ENCODE results near the gene MRPL40.
A peak's percentile ranks its signal among the peaks of the same experiment; 100 is the strongest.

Gene MRPL40

GRCh38 chr22:19432133-19432851, at the start of gene MRPL40:
MRPL40 (plus strand) TSS chr22:19432545; CDS start chr22:19432555, 10 bp downstream.
- 0 out of 2 replicates have a peak, but pooled peaks cover 6% of the 10 kb centered on the region for H3K36me3 ChIP-seq (replicated peaks; ENCODE audit: insufficient read depth, low read length)
- no peaks in the 10 kb centered on the region for H3K9me2 ChIP-seq (replicated peaks; ENCODE audit: insufficient read depth, low read length)
- TF ChIP-seq CTCF (IDR thresholded peaks at IDR 0.05; ENCODE audit: low read length), result no peak
- no peak for TF ChIP-seq EZH2 (optimal IDR thresholded peaks at IDR 0.05; ENCODE audit: low read depth, low read length)
- TF ChIP-seq EZH2phosphoT487 (IDR thresholded peaks at IDR 0.05; ENCODE audit: low read length), result no peak
- H3K9ac ChIP-seq (ENCODE audit: low read length), result peak within 1 kb of the TSS; percentile 99
- H3K79me2 ChIP-seq (ENCODE audit: low read length), result peaks cover 54% of the 10 kb centered on the region
- H3F3A ChIP-seq (ENCODE audit: insufficient read depth, low read length), result peaks cover 18% of the 10 kb centered on the region
- H3K4me1 ChIP-seq (ENCODE audit: low read length), result peaks cover 25% of the 10 kb centered on the region
- H3K27me3 ChIP-seq (replicated peaks; ENCODE audit: insufficient read depth, low read length), result no peaks in the 10 kb centered on the region
- no peaks in the 10 kb centered on the region for H3K9me3 ChIP-seq (replicated peaks; ENCODE audit: insufficient read depth, low read length)
- peak within 1 kb of the TSS; percentile 99 for H3K4me3 ChIP-seq (ENCODE audit: low read length)
- peak within 1 kb of the TSS; percentile 86 for H3K4me2 ChIP-seq (ENCODE audit: low read depth, low read length)
- peak within 1 kb of the TSS; percentile 97 for H3K27ac ChIP-seq (ENCODE audit: low read length)
- H4K20me1 ChIP-seq (ENCODE audit: insufficient read depth, low read length), result peaks cover 6% of the 10 kb centered on the region; the same call in 1 of the 2 replicates
- peak; percentile 96 for DNase-seq
- peak within 1 kb of the TSS; percentile 88 for H2AFZ ChIP-seq (ENCODE audit: low read length)

- Histone ChIP-seq H3K9me2 (replicated peaks; ENCODE audit: insufficient read depth, low read length) (no peaks in the 10 kb centered on the region), H4K20me1 (ENCODE audit: insufficient read depth, low read length) (no peaks in the 10 kb centered on the region), H3K27me3 (replicated peaks; ENCODE audit: insufficient read depth, low read length) (no peaks in the 10 kb centered on the region), H3K27ac (ENCODE audit: low read length) (no peak overlapping the region), H3K79me2 (ENCODE audit: low read length) (no peaks in the 10 kb centered on the region), H3K4me3 (ENCODE audit: low read length) (no peak overlapping the region), H3K9ac (ENCODE audit: low read length) (no peak overlapping the region), H3K4me2 (ENCODE audit: low read depth, low read length) (no peak overlapping the region), H2AFZ (ENCODE audit: low read length) (no peak overlapping the region), H3K36me3 (replicated peaks; ENCODE audit: insufficient read depth, low read length) (peaks cover 22% of the 10 kb centered on the region; the same call in 1 of the 2 replicates), H3K4me1 (ENCODE audit: low read length) (no peaks in the 10 kb centered on the region), H3K9me3 (replicated peaks; ENCODE audit: insufficient read depth, low read length) (no peaks in the 10 kb centered on the region), H3F3A (ENCODE audit: insufficient read depth, low read length) (no peaks in the 10 kb centered on the region)
- DNase-seq, result no peak
- TF ChIP-seq EZH2 (optimal IDR thresholded peaks at IDR 0.05; ENCODE audit: low read depth, low read length) (no peak), EZH2phosphoT487 (IDR thresholded peaks at IDR 0.05; ENCODE audit: low read length) (no peak), CTCF (IDR thresholded peaks at IDR 0.05; ENCODE audit: low read length) (no peak)
These were observed 49.1 kb upstream of the MRPL40 start for GRCh38 chr22:19383292-19383691.

GRCh38 chr22:19385221-19385906, 47.0 kb upstream of the MRPL40 start:
- TF ChIP-seq EZH2 (optimal IDR thresholded peaks at IDR 0.05; ENCODE audit: low read depth, low read length) (no peak), CTCF (IDR thresholded peaks at IDR 0.05; ENCODE audit: low read length) (no peak), EZH2phosphoT487 (IDR thresholded peaks at IDR 0.05; ENCODE audit: low read length) (no peak)
- H3K36me3 ChIP-seq (replicated peaks; ENCODE audit: insufficient read depth, low read length), result peaks cover 25% of the 10 kb centered on the region; the same call in 1 of the 2 replicates

More at GRCh38 chr22:19385221-19385906, 47.0 kb upstream of the MRPL40 start:
- no peaks in the 10 kb centered on the region for H3K27me3 ChIP-seq (replicated peaks; ENCODE audit: insufficient read depth, low read length)
- no peak for DNase-seq
- H3K9me3 ChIP-seq (replicated peaks; ENCODE audit: insufficient read depth, low read length), result no peaks in the 10 kb centered on the region
- H3K4me3 ChIP-seq (ENCODE audit: low read length), result no peak overlapping the region
- no peaks in the 10 kb centered on the region for H3K79me2 ChIP-seq (ENCODE audit: low read length)
- H2AFZ ChIP-seq (ENCODE audit: low read length), result no peak overlapping the region
- H3F3A ChIP-seq (ENCODE audit: insufficient read depth, low read length), result no peaks in the 10 kb centered on the region
- H3K27ac ChIP-seq (ENCODE audit: low read length), result no peak overlapping the region
- H3K4me1 ChIP-seq (ENCODE audit: low read length), result no peaks in the 10 kb centered on the region
- H4K20me1 ChIP-seq (ENCODE audit: insufficient read depth, low read length), result no peaks in the 10 kb centered on the region
- H3K9me2 ChIP-seq (replicated peaks; ENCODE audit: insufficient read depth, low read length), result no peaks in the 10 kb centered on the region
- H3K4me2 ChIP-seq (ENCODE audit: low read depth, low read length), result no peak overlapping the region
- H3K9ac ChIP-seq (ENCODE audit: low read length), result no peak overlapping the region

All from MM.1S (cell line).